T-helper 1 cell treated with Interleukin-12 subunit alpha and Interleukin-12 subunit beta and Interleukin-4 antibody, amounts not matched to agents 30 μg/mL and 1 μg/mL, for 36 hours (primary cell): ENCODE results near the gene KMT2E.
A peak's percentile ranks its signal among the peaks of the same experiment; 100 is the strongest.

Experiments
- H3K27ac Mint-ChIP-seq: one replicate; pipeline ENCODE4 v1.8.0; 2021; ENCODE audit warnings: mild to moderate bottlenecking, mixed read lengths
- H3K27me3 Mint-ChIP-seq: one replicate; pipeline ENCODE4 v1.8.0; 2021; ENCODE audit warnings: low read depth, mixed read lengths
- H3K36me3 Mint-ChIP-seq: one replicate; pipeline ENCODE4 v1.8.0; 2021; ENCODE audit warnings: low read depth, mixed read lengths
- H3K4me1 Mint-ChIP-seq: one replicate; pipeline ENCODE4 v1.8.0; 2021; ENCODE audit warnings: low read depth, mixed read lengths
- H3K4me3 Mint-ChIP-seq: one replicate; pipeline ENCODE4 v1.8.0; 2021; ENCODE audit warnings: mild to moderate bottlenecking, moderate library complexity, mixed read lengths
- H3K9me3 Mint-ChIP-seq: one replicate; pipeline ENCODE4 v1.8.0; 2021; ENCODE audit warnings: mixed read lengths

KMT2E gene

GRCh38 chr7:105137898-105138297 is 123.9 kb downstream of the KMT2E start:
- peaks cover 11% of the 10 kb centered on the region for H3K4me1 Mint-ChIP-seq
- no peak overlapping the region for H3K27ac Mint-ChIP-seq
- no peaks in the 10 kb centered on the region for H3K9me3 Mint-ChIP-seq
- no peaks in the 10 kb centered on the region for H3K27me3 Mint-ChIP-seq
- peaks cover 22% of the 10 kb centered on the region for H3K36me3 Mint-ChIP-seq
- H3K4me3 Mint-ChIP-seq: no peak overlapping the region

- no peak overlapping the region for H3K4me3 Mint-ChIP-seq
- peaks cover 25% of the 10 kb centered on the region for H3K36me3 Mint-ChIP-seq
- no peak overlapping the region for H3K27ac Mint-ChIP-seq
- peaks cover 7% of the 10 kb centered on the region for H3K4me1 Mint-ChIP-seq
- H3K27me3 Mint-ChIP-seq: no peaks in the 10 kb centered on the region
- no peaks in the 10 kb centered on the region for H3K9me3 Mint-ChIP-seq
These were observed 125.4 kb downstream of the KMT2E start for GRCh38 chr7:105139381-105139780.

GRCh38 chr7:105141068-105141467 is 127.1 kb downstream of the KMT2E start:
- Mint-ChIP-seq H3K36me3 (peaks cover 23% of the 10 kb centered on the region), H3K27me3 (no peaks in the 10 kb centered on the region), H3K4me1 (peaks cover 7% of the 10 kb centered on the region), H3K27ac (no peak overlapping the region), H3K9me3 (no peaks in the 10 kb centered on the region), H3K4me3 (no peak overlapping the region)

- Mint-ChIP-seq H3K9me3 (no peaks in the 10 kb centered on the region), H3K36me3 (peaks cover 3% of the 10 kb centered on the region), H3K4me1 (no peaks in the 10 kb centered on the region), H3K27me3 (no peaks in the 10 kb centered on the region), H3K4me3 (no peak overlapping the region), H3K27ac (no peak overlapping the region)
These were observed 135.8 kb downstream of the KMT2E start for GRCh38 chr7:105149827-105150226.

GRCh38 chr7:105151152-105151551 is 137.1 kb downstream of the KMT2E start:
- Mint-ChIP-seq H3K36me3 (peaks cover 3% of the 10 kb centered on the region), H3K27me3 (no peaks in the 10 kb centered on the region), H3K4me3 (no peak overlapping the region), H3K4me1 (no peaks in the 10 kb centered on the region), H3K27ac (no peak overlapping the region), H3K9me3 (no peaks in the 10 kb centered on the region)

GRCh38 chr7:105153531-105153930 is 139.5 kb downstream of the KMT2E start:
- Mint-ChIP-seq H3K4me3 (no peak overlapping the region), H3K36me3 (no peaks in the 10 kb centered on the region), H3K9me3 (no peaks in the 10 kb centered on the region), H3K27me3 (no peaks in the 10 kb centered on the region), H3K4me1 (peaks cover 2% of the 10 kb centered on the region), H3K27ac (no peak overlapping the region)

GRCh38 chr7:105154084-105154483 is 140.1 kb downstream of the KMT2E start:
- H3K27me3 Mint-ChIP-seq: no peaks in the 10 kb centered on the region
- peaks cover 2% of the 10 kb centered on the region for H3K4me1 Mint-ChIP-seq
- H3K9me3 Mint-ChIP-seq: no peaks in the 10 kb centered on the region
- H3K27ac Mint-ChIP-seq: no peak overlapping the region
- no peak overlapping the region for H3K4me3 Mint-ChIP-seq
- H3K36me3 Mint-ChIP-seq: no peaks in the 10 kb centered on the region

GRCh38 chr7:105156731-105157130 is 142.7 kb downstream of the KMT2E start:
- H3K9me3 Mint-ChIP-seq: no peaks in the 10 kb centered on the region
- peak overlapping the region; percentile 1 for H3K27ac Mint-ChIP-seq
- H3K27me3 Mint-ChIP-seq: no peaks in the 10 kb centered on the region
- H3K4me3 Mint-ChIP-seq: no peak overlapping the region
- H3K36me3 Mint-ChIP-seq: peaks cover 1% of the 10 kb centered on the region
- peaks cover 2% of the 10 kb centered on the region for H3K4me1 Mint-ChIP-seq

- Mint-ChIP-seq H3K4me1 (peaks cover 2% of the 10 kb centered on the region), H3K36me3 (peaks cover 1% of the 10 kb centered on the region), H3K9me3 (no peaks in the 10 kb centered on the region), H3K27me3 (no peaks in the 10 kb centered on the region), H3K4me3 (no peak overlapping the region), H3K27ac (no peak overlapping the region)
These were observed 143.3 kb downstream of the KMT2E start for GRCh38 chr7:105157278-105157677.

- H3K27me3 Mint-ChIP-seq: no peaks in the 10 kb centered on the region
- no peaks in the 10 kb centered on the region for H3K9me3 Mint-ChIP-seq
- H3K4me1 Mint-ChIP-seq: peaks cover 6% of the 10 kb centered on the region
- no peak overlapping the region for H3K4me3 Mint-ChIP-seq
- H3K36me3 Mint-ChIP-seq: peaks cover 22% of the 10 kb centered on the region
- no peak overlapping the region for H3K27ac Mint-ChIP-seq
These were observed 147.4 kb downstream of the KMT2E start for GRCh38 chr7:105161366-105161765.
